HTERT RPE-1 (cell line): ENCODE results near the gene MMS22L.

Source experiments
- in situ Hi-C: fragments of 300-500 bp; cut with MboI; formaldehyde crosslinking; loops from 4 replicates; pipeline ENCODE4 v1.14.3; 2020; ENCODE audit warnings: low sequenced_read_pairs

MMS22L gene

DNA sequence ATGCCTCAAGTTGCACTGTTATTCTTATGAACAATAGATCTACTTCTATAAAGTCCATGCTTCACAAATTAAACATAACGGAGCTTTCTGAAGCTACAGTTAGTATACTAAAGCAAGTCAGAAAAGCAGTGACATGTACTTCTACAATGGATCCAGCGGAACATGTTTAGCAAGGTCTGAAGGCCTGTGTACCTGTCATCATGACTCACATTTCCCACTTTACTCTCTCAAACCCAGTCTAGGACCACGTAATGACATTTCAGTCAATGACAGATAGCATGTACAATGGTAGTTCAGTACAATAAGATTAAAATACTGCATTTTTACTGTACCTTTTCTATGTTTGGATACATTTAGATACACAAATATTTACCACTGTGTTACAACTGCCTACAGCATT is 132.1 kb downstream of the MMS22L start:
- in situ Hi-C loops: no loop called here

DNA sequence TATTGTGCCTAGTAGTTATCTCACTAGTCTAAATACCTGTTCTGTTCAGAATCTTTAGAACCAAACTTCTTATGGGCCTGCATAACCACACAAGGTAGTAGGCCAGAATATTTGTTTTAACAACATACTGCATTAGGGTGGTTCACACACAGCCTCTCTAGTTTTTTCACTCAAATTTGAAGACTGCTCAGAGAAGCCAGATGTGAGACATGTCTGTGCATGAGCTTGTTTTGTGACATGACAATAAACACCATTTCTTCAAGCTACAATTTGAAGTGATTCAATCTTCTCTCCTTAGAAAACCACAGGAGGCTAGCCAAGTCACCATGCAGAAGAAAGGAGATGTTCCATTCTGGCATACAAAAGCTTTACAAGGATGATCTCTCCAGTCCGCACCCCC is 135.6 kb downstream of the MMS22L start:
- in situ Hi-C loops: no loop called here

DNA sequence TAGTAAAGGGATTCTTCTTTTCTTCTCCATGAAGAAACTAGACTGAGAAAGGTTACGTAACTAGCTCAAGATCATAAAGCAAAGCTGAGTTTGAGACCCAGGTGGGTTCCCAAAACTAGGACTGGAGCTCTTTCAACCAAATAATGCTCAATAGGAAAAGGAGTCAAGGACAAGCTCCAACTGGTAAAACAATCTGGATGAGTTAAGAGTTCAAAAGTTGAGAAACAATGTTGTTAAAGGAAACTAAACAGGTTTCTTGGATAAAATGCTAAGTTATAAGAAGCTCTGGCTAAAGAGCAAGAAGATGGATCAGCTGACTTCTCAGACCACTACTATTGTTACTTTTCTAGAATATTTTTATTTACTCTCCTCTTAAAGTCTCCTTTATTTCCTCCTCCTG is 137.3 kb downstream of the MMS22L start:
- in situ Hi-C loops: no loop called here

DNA sequence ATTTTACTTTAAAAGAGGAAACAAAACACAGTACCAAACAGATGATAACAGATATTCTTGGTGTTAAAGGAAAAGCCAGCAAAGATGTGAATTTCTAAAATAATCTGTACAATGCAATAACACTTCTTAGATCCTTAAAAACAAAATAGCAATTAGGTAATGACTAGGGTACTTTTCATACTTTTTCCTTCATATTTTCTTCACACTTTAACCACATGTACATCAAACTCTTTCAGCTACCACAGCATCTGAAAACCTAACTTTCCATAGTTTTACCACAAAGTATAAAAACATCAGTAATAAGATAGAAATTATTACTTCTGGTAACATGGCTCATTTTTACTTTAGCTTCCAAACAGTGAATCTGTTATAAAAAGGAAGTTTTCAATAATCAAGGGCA is 141.3 kb downstream of the MMS22L start:
- in situ Hi-C loops: no loop called here

DNA sequence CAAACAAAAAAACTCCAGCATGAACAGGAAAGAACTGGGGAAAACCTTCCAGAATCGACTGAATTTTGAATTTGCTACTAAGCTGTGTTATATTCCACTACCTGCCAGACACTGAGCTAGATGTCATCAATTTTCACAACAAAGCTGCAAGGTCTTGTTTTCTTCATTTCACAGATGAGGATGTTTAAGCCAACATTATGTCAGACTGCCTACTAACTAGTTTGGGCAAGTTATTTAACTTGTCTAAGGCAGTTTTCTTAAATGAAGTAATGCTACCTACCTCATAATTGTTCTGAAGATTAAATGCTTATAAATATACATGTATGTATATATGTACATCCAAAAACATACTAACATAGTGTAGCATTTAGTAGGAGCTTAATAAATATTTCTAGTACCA is 144.4 kb downstream of the MMS22L start:
- in situ Hi-C loops: no loop called here

DNA sequence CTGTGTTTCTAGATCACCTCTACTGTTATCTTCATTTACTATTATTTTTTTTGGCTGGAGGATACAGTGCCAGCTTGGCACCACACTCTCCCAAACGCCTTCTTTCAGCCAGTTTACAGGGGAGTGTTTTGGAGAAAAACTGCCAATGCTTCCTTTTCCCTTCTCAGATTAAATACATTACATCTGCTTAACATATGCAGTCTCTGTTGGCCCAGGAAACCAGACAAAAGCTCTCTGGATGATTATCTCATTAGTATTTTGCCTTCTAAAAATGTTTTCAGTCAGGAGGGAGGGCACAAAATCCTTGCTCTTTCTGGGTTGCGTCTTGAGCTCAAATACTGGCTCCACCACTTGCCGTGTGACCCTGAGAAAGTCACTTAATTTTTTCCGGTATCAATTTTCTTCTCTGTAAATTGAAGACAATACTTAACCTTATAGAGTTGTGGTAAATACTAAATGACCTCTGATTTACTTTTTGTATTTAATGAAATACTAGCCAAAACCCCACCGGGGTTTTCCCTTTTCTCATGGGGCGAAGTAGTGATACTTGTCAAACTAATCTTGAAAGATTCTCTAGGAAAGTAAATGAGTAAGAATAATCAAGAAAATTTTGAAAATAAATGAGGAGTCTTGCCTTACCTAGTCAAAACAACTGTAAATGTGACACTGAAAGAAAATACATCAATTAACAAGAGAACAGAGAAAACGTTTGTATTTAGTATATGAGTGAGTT is 146.2 kb downstream of the MMS22L start:
- in situ Hi-C loops: no loop called here

GRCh38 chr6:97133067-97133466 is 149.9 kb downstream of the MMS22L start:
- in situ Hi-C loops: no loop called here

- in situ Hi-C loops: no loop called here
These were observed 153.9 kb downstream of the MMS22L start for GRCh38 chr6:97129106-97129505.

DNA sequence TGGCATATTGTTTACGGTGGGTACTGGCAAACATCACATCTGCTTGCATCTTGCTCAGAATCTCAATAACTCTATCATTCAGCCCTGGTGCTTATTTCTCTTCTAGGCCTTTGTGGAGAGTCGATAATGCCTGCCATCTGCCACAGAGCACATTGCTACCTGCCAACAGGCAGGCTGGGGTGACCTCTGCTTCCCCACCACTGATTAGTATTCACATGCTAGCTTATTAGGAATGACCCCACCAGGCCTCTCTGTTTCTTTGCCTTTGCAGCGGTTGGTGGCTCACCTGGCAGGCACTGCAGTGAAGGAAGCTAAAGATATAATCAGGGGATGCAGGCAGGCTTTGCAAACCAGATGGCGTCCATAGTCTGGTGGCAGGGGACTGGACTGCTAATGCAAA is 154.5 kb downstream of the MMS22L start:
- in situ Hi-C loops: no loop called here

DNA sequence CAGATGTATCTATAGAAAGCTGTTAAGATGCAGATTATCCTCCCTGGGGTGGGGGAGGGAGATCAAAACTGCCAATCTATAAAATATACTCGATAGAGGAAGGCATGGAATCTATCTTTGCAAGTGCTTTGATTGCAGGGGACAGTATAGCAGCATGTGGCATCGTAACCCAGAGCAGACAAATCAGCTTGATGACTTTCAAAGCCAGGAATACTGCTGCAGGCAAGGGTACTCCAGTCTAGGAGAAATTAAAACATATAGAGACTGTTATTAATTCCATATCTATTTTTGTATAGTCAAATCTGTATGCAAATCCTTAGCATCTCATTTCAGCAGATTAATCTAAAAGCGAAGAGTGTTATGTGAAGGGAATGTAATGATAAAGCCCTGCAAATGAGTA is 159.4 kb downstream of the MMS22L start:
- in situ Hi-C loops: no loop called here

DNA sequence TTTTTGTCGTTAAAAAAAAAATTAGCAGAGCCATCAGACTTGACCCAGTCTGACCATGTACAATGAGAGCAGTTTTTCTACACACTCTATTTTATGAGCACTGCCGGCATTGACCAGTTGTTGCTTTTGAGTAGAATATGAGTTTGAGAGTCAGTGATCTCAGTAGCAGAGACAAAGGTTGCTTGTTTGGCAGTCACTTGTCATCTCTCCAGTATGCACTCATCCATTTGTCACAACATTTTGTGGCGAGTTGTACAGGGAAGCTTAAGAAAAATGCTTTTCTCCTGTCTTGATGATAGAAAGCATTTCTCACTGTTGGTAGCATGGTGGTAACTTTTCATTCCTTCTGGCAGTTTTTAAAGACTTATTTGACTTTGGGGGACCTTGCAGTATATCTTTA is 159.9 kb downstream of the MMS22L start:
- in situ Hi-C loops: no loop called here

DNA sequence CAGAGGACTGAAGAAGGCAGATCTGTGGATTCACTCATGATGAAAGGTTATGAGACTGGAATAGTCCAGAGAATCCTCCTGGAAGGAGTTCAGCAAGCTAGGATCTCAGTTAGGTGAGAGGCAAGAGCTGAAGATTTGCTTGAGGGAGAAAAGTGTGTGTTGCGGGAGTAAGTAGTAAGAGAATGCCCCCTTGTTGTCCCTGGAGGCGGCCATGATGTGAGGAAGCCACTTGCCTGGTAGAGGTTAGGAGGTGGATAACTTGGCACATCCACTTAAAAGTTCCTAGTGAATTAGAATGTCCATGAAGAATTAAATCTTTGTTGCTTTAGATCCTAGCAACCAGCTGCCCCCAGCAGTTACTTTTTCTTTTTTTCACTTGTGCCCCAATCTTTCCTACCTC is 162.5 kb downstream of the MMS22L start:
- in situ Hi-C loops: no loop called here

GRCh38 chr6:97114645-97115044 is 168.4 kb downstream of the MMS22L start:
- in situ Hi-C loops: no loop called here

DNA sequence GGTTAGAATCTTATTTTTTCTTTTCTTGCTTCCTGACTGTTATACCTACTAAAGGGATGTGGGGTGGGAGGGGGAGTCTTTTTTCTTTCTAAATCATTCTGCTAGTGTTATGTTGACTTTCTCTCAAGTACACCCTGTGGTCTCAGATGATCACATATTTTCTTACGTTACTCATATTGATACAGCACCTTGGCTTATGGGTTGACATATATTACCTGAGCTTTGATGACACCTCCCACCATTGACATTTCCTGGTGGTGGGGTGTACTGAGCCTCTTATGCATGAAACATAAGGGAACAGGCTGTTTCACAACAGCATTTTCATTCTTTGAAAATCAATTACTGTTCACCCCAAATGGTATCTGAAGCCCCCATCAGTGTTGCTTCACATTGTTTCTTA is 169.8 kb downstream of the MMS22L start:
- in situ Hi-C loops: no loop called here

GRCh38 chr6:97111243-97111642 is 171.8 kb downstream of the MMS22L start:
- in situ Hi-C loops: no loop called here

DNA sequence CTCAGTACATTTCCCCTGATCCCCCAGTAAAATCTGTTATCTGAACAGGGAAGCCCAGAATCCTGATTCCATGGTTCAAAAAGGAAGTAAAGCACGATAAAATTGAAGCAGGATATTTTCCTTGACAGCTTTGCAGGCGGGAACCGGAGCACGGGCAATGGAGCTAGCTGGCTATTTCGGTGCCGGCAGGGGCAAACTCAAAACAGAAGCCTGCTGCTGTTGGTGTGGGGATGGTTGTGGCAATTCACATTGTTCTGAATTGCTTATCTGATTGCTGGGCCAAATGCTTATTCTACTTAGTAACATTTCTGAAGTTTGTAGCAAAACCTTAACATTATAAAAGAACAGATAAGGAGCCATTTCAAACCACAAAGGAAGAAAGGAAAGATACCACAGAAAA is 172.4 kb downstream of the MMS22L start:
- in situ Hi-C loops: no loop called here

DNA sequence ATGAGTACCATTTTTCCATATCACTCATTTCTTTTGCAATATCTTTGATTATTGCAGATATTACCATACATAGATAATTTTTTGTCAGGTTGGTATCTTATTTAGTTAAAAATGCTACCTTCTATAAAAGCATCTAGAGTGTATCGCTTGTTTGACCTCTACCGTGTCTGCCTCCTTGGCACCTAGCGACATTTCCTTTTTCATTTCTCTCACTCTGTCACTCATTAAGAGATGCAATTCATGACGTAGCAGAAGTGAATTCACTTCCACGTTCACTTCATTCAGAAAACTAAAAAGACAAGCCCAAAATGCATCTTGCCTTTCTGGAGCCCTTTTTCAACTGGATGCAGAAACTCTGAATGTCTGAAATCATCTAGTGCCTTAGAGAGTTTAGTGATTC is 172.9 kb downstream of the MMS22L start:
- in situ Hi-C loops: no loop called here

DNA sequence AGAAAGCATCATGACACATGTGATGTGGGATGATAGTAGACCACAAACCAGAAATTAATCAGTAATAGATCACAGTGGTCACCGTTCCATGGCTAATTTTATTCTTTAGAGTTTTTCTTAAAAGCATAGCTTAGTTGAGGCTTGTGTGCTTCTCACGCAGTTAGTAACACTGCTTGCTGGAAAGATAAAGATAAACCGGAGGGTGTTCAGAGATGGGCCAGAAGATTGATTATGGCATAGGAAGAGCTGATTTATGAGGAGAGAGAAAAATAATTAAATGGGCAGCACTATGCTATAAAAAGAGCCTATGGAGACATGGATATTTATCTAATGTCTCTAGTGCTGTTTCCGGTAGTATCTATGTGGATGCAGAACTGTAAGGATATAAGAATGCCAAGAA is 173.6 kb downstream of the MMS22L start:
- in situ Hi-C loops: no loop called here

GRCh38 chr6:97102145-97102790 is 180.7 kb downstream of the MMS22L start:
- in situ Hi-C loops: no loop called here

GRCh38 chr6:97100696-97101095 is 182.3 kb downstream of the MMS22L start:
- in situ Hi-C loops: no loop called here

- in situ Hi-C loops: no loop called here
These were observed 185.7 kb downstream of the MMS22L start for GRCh38 chr6:97097068-97098047.
